GM19397 (cell line): ENCODE measurements around the gene AGPAT2.

Experiments used
- ATAC-seq: cut with Tn5 transposase; IDR thresholded peaks from one replicate; pipeline ENCODE4 v1.9.1; 2021; ENCODE audit warnings: mild to moderate bottlenecking, moderate library complexity; ENCODE audit not compliant: unreplicated experiment

The AGPAT2 gene

GRCh38 chr9:136703276-136703860, 16.1 kb upstream of the AGPAT2 start:
- no peak for ATAC-seq

GRCh38 chr9:136701668-136702053, 14.4 kb upstream of the AGPAT2 start:
- no peak for ATAC-seq

GRCh38 chr9:136700959-136701667, 13.9 kb upstream of the AGPAT2 start:
- no peak for ATAC-seq

GRCh38 chr9:136700304-136700703, 13.0 kb upstream of the AGPAT2 start:
- no peak for ATAC-seq

- no peak for ATAC-seq
Observed at GRCh38 chr9:136698635-136699246, 11.5 kb upstream of the AGPAT2 start.

GRCh38 chr9:136697821-136698526, 10.7 kb upstream of the AGPAT2 start:
- ATAC-seq, result no peak

- ATAC-seq, result no peak
Observed at GRCh38 chr9:136697146-136697820, 10.0 kb upstream of the AGPAT2 start.

- ATAC-seq, result no peak
Observed at GRCh38 chr9:136696502-136696901, 9.2 kb upstream of the AGPAT2 start.

GRCh38 chr9:136695955-136696354, 8.7 kb upstream of the AGPAT2 start:
- no peak for ATAC-seq

GRCh38 chr9:136695435-136695895, 8.2 kb upstream of the AGPAT2 start:
- no peak for ATAC-seq

GRCh38 chr9:136694872-136695247, 7.6 kb upstream of the AGPAT2 start:
- no peak for ATAC-seq

GRCh38 chr9:136694163-136694871, 7.1 kb upstream of the AGPAT2 start:
- ATAC-seq, result no peak

- ATAC-seq, result no peak
Observed at GRCh38 chr9:136693490-136694162, 6.4 kb upstream of the AGPAT2 start.

- ATAC-seq, result no peak
Observed at GRCh38 chr9:136693135-136693489, 5.9 kb upstream of the AGPAT2 start.

GRCh38 chr9:136692185-136693134, 5.2 kb upstream of the AGPAT2 start:
- no peak for ATAC-seq

GRCh38 chr9:136691316-136692184, 4.3 kb upstream of the AGPAT2 start:
- no peak for ATAC-seq

- ATAC-seq, result no peak
Observed at GRCh38 chr9:136690806-136691261, 3.6 kb upstream of the AGPAT2 start.
